ENCODE measurements around the gene ATP1B1.

The ATP1B1 gene

GRCh38 chr1:169107603-169108208 is 1.2 kb downstream of the ATP1B1 start:
- TF ChIP-seq CTCF (IDR thresholded peaks at IDR 0.05; ENCODE audit: control insufficient read depth, insufficient read depth, low read depth, low read length, missing control alignments) = no peak
- no peak for DNase-seq (ENCODE audit: low read depth)
- H3K4me3 ChIP-seq (ENCODE audit: control insufficient read depth, low read depth, low read length) = peak overlapping the region; percentile 89

DNA sequence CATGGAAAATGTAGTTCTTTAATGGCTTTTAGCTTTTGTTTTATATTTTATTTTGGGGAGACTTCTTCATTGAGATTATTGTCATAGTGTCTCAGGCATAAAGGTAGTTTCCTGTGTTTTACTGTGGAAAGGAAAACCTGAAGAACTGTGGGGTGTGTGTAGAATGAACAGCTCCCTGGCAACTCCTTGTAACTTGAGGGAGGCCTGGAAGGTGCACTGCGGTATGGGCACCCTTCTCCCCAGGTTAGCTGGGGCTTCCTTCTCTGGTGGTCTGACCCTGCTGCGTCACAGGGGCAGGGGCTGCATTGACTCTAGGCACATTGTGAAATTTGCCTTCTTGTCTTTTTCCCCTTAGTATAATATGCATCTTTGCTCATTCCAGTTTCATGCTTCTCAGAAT is 1.7 kb downstream of the ATP1B1 start:
- no peak overlapping the region for H3K4me3 ChIP-seq (ENCODE audit: control insufficient read depth, low read depth, low read length)
- DNase-seq (ENCODE audit: low read depth) = no peak
- TF ChIP-seq CTCF (IDR thresholded peaks at IDR 0.05; ENCODE audit: control insufficient read depth, insufficient read depth, low read depth, low read length, missing control alignments) = no peak

GRCh38 chr1:169108863-169109560 is 2.5 kb downstream of the ATP1B1 start:
- H3K4me3 ChIP-seq (ENCODE audit: control insufficient read depth, low read depth, low read length) = no peak overlapping the region
- DNase-seq (ENCODE audit: low read depth) = no peak
- TF ChIP-seq CTCF (IDR thresholded peaks at IDR 0.05; ENCODE audit: control insufficient read depth, insufficient read depth, low read depth, low read length, missing control alignments) = no peak

DNA sequence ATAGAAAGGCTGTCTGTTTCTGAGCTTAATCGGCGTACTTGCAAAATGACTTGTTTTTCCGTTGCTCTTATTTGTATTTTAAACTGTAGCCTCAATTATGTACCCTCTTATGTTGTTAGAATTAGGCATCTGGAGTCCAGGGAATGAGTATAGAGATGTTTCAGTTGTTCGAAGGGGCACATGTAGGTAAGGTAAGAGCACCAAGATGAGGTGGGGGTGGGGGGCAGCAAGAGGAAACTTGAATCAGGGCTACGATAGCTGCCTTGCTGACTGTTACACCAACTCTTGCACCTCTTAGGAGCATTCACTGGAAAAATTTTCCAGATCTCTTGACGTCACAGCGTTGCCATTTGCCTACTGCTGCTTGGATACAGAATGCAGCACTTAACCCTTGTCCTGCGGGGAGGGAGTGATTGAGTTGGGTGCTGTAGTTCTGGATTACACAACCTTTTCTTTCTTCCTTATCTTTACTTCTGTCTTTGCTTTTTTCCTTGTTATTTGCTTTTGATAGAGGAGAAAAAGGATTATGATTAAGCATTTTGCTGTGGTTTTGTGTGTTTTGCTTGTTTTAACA is 3.2 kb downstream of the ATP1B1 start:
- no peak for TF ChIP-seq CTCF (IDR thresholded peaks at IDR 0.05; ENCODE audit: control insufficient read depth, insufficient read depth, low read depth, low read length, missing control alignments)
- no peak for DNase-seq (ENCODE audit: low read depth)
- H3K4me3 ChIP-seq (ENCODE audit: control insufficient read depth, low read depth, low read length) = no peak overlapping the region

DNA sequence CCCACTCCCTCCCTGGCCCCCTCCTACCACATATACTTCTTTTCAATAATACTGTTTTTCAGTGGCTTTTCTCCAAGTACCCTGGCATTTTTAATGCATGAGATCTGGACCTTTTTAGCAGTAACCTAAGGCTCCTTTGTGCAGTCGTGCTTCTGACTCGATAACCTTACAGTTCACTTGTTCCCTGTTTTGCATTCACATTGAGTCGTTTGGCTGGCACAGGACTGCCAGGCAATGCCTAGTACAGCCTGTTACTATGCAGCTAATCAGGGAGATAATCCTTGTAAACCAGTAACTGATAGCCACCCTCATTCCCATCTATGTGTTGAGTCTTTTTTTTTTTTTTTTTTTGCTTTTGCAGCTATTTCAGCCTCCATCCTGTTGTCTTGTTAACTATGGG is 3.7 kb downstream of the ATP1B1 start:
- no peak overlapping the region for H3K4me3 ChIP-seq (ENCODE audit: control insufficient read depth, low read depth, low read length)
- no peak for TF ChIP-seq CTCF (IDR thresholded peaks at IDR 0.05; ENCODE audit: control insufficient read depth, insufficient read depth, low read depth, low read length, missing control alignments)
- no peak for DNase-seq (ENCODE audit: low read depth)

- H3K4me3 ChIP-seq (ENCODE audit: control insufficient read depth, low read depth, low read length) = no peak overlapping the region
- no peak for DNase-seq (ENCODE audit: low read depth)
- no peak for TF ChIP-seq CTCF (IDR thresholded peaks at IDR 0.05; ENCODE audit: control insufficient read depth, insufficient read depth, low read depth, low read length, missing control alignments)
Observed at GRCh38 chr1:169110689-169111447, 4.4 kb downstream of the ATP1B1 start.

Data from AG09309 (cell line).